SK-N-SH treated with all-trans-retinoic acid at 6 μM for 48 hours (cell line): ENCODE data around the gene RASA1.

Experiments used
- PATZ1 ChIP-seq: fragments of 250-450 bp; sonication (Bioruptor Pico); IDR thresholded peaks from 2 replicates; pipeline ENCODE4 v1.8.0; 2020; ENCODE audit warnings: mild to moderate bottlenecking, moderate library complexity, borderline replicate concordance
- ZNF70 ChIP-seq: fragments of 450-650 bp; formaldehyde crosslinking; IDR thresholded peaks from 2 replicates; pipeline ENCODE4 v1.5.0; 2020; ENCODE audit warnings: mild to moderate bottlenecking, moderate library complexity
- TF ChIP-seq, protein P1 (sequence below): fragments of 250-450 bp; sonication (Bioruptor Pico); IDR thresholded peaks from 2 replicates; pipeline ENCODE4 v1.8.0; 2021; ENCODE audit warnings: low read depth, mild to moderate bottlenecking, moderate library complexity, borderline replicate concordance

GRCh38 chr5:87322381-87322780, 54.7 kb downstream of the RASA1 start:
- TF ChIP-seq, protein P1, sequence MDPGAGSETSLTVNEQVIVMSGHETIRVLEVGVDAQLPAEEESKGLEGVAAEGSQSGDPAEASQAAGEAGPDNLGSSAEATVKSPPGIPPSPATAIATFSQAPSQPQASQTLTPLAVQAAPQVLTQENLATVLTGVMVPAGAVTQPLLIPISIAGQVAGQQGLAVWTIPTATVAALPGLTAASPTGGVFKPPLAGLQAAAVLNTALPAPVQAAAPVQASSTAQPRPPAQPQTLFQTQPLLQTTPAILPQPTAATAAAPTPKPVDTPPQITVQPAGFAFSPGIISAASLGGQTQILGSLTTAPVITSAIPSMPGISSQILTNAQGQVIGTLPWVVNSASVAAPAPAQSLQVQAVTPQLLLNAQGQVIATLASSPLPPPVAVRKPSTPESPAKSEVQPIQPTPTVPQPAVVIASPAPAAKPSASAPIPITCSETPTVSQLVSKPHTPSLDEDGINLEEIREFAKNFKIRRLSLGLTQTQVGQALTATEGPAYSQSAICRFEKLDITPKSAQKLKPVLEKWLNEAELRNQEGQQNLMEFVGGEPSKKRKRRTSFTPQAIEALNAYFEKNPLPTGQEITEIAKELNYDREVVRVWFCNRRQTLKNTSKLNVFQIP (CRISPR knock-in tag): no peak
- no peak for TF ChIP-seq PATZ1 (CRISPR knock-in tag)
- TF ChIP-seq ZNF70: no peak
